Measurements from ENCODE around the gene PLEKHG2.

GRCh38 chr19:39469567-39469966, 57.1 kb downstream of the PLEKHG2 start:
- TF ChIP-seq CTCF (IDR thresholded peaks at IDR 0.05) (no peak), POLR2A (IDR thresholded peaks at IDR 0.05) (no peak)
